Measurements from ENCODE around the gene TNFRSF19. TPM values are rescaled to one million over a fixed set of nuclear protein-coding genes. Genes with fewer than 3 reads are reported as not detected.

Gene TNFRSF19
- total RNA-seq, 2 donors from 2014 or later: 0.82 to 0.90 TPM

DNA sequence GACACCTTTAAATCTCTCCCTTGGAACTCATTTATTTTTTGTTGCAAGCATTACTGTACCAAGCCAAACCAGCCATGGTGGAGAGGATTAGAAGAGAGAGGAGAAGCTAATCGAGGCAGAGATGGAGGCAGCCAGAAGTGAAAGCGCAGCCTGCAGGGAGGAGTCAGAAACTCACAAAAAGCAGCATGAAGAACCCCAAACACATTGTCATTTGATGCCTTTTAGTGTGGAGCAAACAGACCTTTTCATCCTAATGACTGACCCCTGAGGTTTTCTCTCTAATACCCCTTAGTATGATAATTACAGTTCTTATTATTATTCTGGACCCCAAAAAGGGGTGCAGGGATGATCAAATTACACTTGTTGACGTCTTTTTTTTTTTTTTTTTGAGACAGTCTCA, 62.5 kb downstream of the TNFRSF19 start:
- Histone ChIP-seq H3K4me1 (no peaks in the 10 kb centered on the region), H3K4me3 (no peak overlapping the region), H3K9ac (ENCODE audit: low read depth in 2 of 2, low read length in 2 of 2) (no peak overlapping the region), H3K9me3 (no peaks in the 10 kb centered on the region), H3K27ac (no peak overlapping the region), H3K27me3 (no peaks in the 10 kb centered on the region), H3K36me3 (no peaks in the 10 kb centered on the region)
- TF ChIP-seq, protein P1, sequence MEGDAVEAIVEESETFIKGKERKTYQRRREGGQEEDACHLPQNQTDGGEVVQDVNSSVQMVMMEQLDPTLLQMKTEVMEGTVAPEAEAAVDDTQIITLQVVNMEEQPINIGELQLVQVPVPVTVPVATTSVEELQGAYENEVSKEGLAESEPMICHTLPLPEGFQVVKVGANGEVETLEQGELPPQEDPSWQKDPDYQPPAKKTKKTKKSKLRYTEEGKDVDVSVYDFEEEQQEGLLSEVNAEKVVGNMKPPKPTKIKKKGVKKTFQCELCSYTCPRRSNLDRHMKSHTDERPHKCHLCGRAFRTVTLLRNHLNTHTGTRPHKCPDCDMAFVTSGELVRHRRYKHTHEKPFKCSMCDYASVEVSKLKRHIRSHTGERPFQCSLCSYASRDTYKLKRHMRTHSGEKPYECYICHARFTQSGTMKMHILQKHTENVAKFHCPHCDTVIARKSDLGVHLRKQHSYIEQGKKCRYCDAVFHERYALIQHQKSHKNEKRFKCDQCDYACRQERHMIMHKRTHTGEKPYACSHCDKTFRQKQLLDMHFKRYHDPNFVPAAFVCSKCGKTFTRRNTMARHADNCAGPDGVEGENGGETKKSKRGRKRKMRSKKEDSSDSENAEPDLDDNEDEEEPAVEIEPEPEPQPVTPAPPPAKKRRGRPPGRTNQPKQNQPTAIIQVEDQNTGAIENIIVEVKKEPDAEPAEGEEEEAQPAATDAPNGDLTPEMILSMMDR (IDR thresholded peaks at IDR 0.05): no peak
- no peak for DNase-seq
- intact Hi-C loops (cut with DNase I): no loop called here

DNA sequence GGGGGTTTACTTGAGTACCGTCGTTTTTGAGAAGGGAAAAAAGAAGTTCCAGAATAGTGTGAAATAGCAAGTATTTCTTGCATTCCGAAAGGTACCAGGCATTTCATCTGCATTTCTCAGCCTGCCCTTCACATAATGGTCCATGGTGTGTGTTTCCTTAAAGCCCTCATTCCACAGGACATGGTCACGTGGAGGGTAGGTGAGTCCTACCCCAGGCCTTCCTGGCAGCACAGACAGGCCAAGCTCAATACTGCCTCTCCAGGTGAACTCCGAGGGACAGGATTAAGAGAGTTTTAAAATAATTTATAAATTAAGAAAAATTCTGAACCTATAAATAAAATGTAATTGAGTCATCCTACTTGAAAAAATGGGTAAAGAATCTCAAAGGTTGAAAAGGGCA, 64.7 kb downstream of the TNFRSF19 start:
- H3K36me3 ChIP-seq: no peaks in the 10 kb centered on the region
- H3K4me3 ChIP-seq: no peak overlapping the region
- DNase-seq: no peak
- H3K9me3 ChIP-seq: no peaks in the 10 kb centered on the region
- H3K27me3 ChIP-seq: no peaks in the 10 kb centered on the region
- no peak overlapping the region for H3K9ac ChIP-seq (ENCODE audit: low read depth in 2 of 2, low read length in 2 of 2)
- intact Hi-C loops (cut with DNase I): no loop called here
- TF ChIP-seq, protein P1 (IDR thresholded peaks at IDR 0.05): no peak
- H3K27ac ChIP-seq: no peak overlapping the region
- no peaks in the 10 kb centered on the region for H3K4me1 ChIP-seq

DNA sequence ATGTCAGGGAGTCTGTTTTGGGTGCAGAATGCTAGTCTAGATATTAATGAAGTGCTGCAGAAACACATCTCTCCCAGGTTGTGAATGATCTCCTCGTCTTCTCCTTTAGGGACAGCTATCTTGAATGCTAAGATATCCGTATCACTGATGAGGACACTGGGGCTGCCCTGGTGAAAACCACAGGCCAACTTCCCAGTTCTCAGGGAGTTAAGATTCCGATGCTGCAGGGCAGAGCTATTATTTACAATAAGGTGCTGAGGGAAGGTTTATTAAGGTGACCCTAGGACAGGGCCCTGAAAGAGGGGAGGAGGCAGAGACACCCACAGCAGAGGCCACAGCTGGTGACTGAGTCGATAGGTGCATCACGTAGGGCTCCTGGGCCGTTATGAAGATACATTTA, 66.1 kb downstream of the TNFRSF19 start:
- intact Hi-C loops (cut with DNase I): no loop called here
- Histone ChIP-seq H3K27ac (no peak overlapping the region), H3K4me3 (no peak overlapping the region), H3K27me3 (no peaks in the 10 kb centered on the region), H3K9ac (ENCODE audit: low read depth in 2 of 2, low read length in 2 of 2) (no peak overlapping the region), H3K36me3 (no peaks in the 10 kb centered on the region), H3K9me3 (no peaks in the 10 kb centered on the region), H3K4me1 (no peaks in the 10 kb centered on the region)
- TF ChIP-seq, protein P1 (IDR thresholded peaks at IDR 0.05): no peak
- DNase-seq: no peak

- Histone ChIP-seq H3K4me1 (no peaks in the 10 kb centered on the region), H3K9me3 (no peaks in the 10 kb centered on the region), H3K27me3 (no peaks in the 10 kb centered on the region), H3K4me3 (no peak overlapping the region), H3K9ac (ENCODE audit: low read depth in 2 of 2, low read length in 2 of 2) (no peak overlapping the region), H3K27ac (no peak overlapping the region), H3K36me3 (no peaks in the 10 kb centered on the region)
- DNase-seq: no peak
- intact Hi-C loops (cut with DNase I): no loop called here
- TF ChIP-seq, protein P1 (IDR thresholded peaks at IDR 0.05): no peak
Observed at GRCh38 chr13:23637829-23638228, 67.6 kb downstream of the TNFRSF19 start.

DNA sequence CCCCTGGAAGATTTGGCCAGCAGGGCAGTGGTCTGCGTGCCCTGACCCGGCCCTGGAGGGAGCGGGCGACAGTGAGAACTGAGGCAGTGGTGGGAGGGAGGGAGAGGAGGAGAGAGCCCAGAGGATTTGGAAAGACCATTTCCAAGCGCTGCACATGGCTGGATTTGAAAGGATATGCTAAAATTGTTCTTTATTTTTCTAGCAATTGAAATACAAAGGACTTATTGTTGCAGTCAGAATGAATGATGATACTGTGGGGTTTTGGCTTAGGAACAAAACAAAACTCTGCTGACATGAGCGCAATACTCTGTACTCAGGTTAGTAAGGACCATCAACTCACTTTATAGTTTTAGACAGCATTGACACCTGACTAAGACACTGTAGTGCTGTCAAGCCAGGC, 69.5 kb downstream of the TNFRSF19 start:
- Histone ChIP-seq H3K9ac (ENCODE audit: low read depth in 2 of 2, low read length in 2 of 2) (no peak overlapping the region), H3K27me3 (no peaks in the 10 kb centered on the region), H3K27ac (no peak overlapping the region), H3K4me1 (no peaks in the 10 kb centered on the region), H3K4me3 (no peak overlapping the region), H3K9me3 (no peaks in the 10 kb centered on the region), H3K36me3 (no peaks in the 10 kb centered on the region)
- TF ChIP-seq, protein P1 (IDR thresholded peaks at IDR 0.05): no peak
- no peak for DNase-seq
- intact Hi-C loops (cut with DNase I): no loop called here

DNA sequence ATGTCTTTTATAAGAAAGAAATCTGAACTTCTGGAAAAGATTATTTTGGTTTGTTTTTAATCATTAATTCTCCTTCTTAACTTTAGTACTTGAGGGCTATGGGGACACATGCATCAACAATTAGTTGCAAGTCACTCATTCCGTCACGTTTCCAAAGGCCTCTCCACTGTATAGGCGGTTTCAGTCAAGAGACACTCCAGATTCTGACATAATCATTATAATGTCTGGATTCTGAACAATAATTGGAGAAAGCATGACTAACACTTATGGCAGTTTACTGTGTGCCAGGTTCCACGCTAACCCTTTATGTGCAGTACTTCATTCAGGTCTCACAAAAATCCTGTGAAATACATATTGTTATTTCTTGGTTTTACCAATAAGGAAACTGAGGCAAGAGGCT, 71.9 kb downstream of the TNFRSF19 start:
- no peak overlapping the region for H3K4me3 ChIP-seq
- intact Hi-C loops (cut with DNase I): no loop called here
- H3K4me1 ChIP-seq: no peaks in the 10 kb centered on the region
- H3K9me3 ChIP-seq: no peaks in the 10 kb centered on the region
- TF ChIP-seq, protein P1 (IDR thresholded peaks at IDR 0.05): no peak
- no peak overlapping the region for H3K9ac ChIP-seq (ENCODE audit: low read depth in 2 of 2, low read length in 2 of 2)
- no peaks in the 10 kb centered on the region for H3K27me3 ChIP-seq
- no peak for DNase-seq
- no peaks in the 10 kb centered on the region for H3K36me3 ChIP-seq
- no peak overlapping the region for H3K27ac ChIP-seq

Data from colonic mucosa (tissue), 4 donors.